Neural crest cell (in vitro differentiated cells): Measurements from ENCODE around the gene CRACR2B. TPM values are rescaled to one million over a fixed set of nuclear protein-coding genes. Genes with fewer than 3 reads are reported as not detected.

Source experiments
- DNase-seq: peaks from one replicate; pipeline ENCODE4 v3.0.0; 2021; ENCODE audit warnings: low read depth, mixed read lengths, low spot score
- H3K27ac Mint-ChIP-seq: one replicate; pipeline ENCODE4 v1.8.0; 2021; ENCODE audit warnings: mild to moderate bottlenecking, mixed read lengths; ENCODE audit not compliant: unreplicated experiment
- H3K27me3 Mint-ChIP-seq: 2 replicates; pipeline ENCODE4 v1.8.0; 2021; ENCODE audit warnings: low read depth, mild to moderate bottlenecking, mixed read lengths
- H3K36me3 Mint-ChIP-seq: 2 replicates; pipeline ENCODE4 v1.8.0; 2021; ENCODE audit warnings: low read depth, mild to moderate bottlenecking, mixed read lengths
- H3K4me1 Mint-ChIP-seq: 2 replicates; pipeline ENCODE4 v1.8.0; 2021; ENCODE audit warnings: mixed read lengths
- H3K4me3 Mint-ChIP-seq: one replicate; pipeline ENCODE4 v1.8.0; 2021; ENCODE audit warnings: mild to moderate bottlenecking, mixed read lengths
- H3K9me3 Mint-ChIP-seq: 2 replicates; pipeline ENCODE4 v1.8.0; 2021; ENCODE audit warnings: mixed read lengths
- CTCF ChIP-seq: fragments of 200-600 bp; sonication (generic); conservative IDR thresholded peaks from 2 replicates; pipeline ENCODE4 v1.5.0; 2021; ENCODE audit warnings: antibody characterized with exemption, mild to moderate bottlenecking
- total RNA-seq: library from RNA; stranded (reverse); gene quantifications from 2 replicates; pipeline ENCODE4 v1.2.1, GENCODE V29; 2021

The CRACR2B gene
- total RNA-seq, 1 donor from 2014 or later = 2.7 TPM

- no peaks in the 10 kb centered on the region for H3K36me3 Mint-ChIP-seq
- peak overlapping the region; percentile 92 for H3K27ac Mint-ChIP-seq
- H3K9me3 Mint-ChIP-seq = no peaks in the 10 kb centered on the region
- peak overlapping the region; percentile 98 for H3K4me3 Mint-ChIP-seq
- no peaks in the 10 kb centered on the region for H3K27me3 Mint-ChIP-seq
- no peak for TF ChIP-seq CTCF
- H3K4me1 Mint-ChIP-seq = peaks cover 15% of the 10 kb centered on the region
- DNase-seq = peak; percentile 61
These were observed 30.2 kb upstream of the CRACR2B start for GRCh38 chr11:797296-798092.

- Mint-ChIP-seq H3K27me3 (no peaks in the 10 kb centered on the region), H3K4me3 (peak within 1 kb of the TSS; percentile 98), H3K4me1 (peaks cover 15% of the 10 kb centered on the region), H3K27ac (peak within 1 kb of the TSS; percentile 92), H3K36me3 (no peaks in the 10 kb centered on the region), H3K9me3 (no peaks in the 10 kb centered on the region)
- peak; percentile 89 for TF ChIP-seq CTCF
- DNase-seq = peak; percentile 89
These were observed 29.5 kb upstream of the CRACR2B start, which contains the start of gene SLC25A22 for GRCh38 chr11:798093-798713. Gene SLC25A22 (minus strand): TSS chr11:798281. CDS start chr11:795006, 3,275 bp downstream.

GRCh38 chr11:799641-800316 lies 27.9 kb upstream of the CRACR2B start:
- H3K36me3 Mint-ChIP-seq = no peaks in the 10 kb centered on the region
- no peaks in the 10 kb centered on the region for H3K27me3 Mint-ChIP-seq
- peak overlapping the region; percentile 41 for H3K4me3 Mint-ChIP-seq

GRCh38 chr11:800473-800872 lies 27.2 kb upstream of the CRACR2B start:
- Mint-ChIP-seq H3K4me3 (peak overlapping the region; percentile 41), H3K36me3 (no peaks in the 10 kb centered on the region), H3K9me3 (no peaks in the 10 kb centered on the region), H3K4me1 (peaks cover 15% of the 10 kb centered on the region), H3K27me3 (no peaks in the 10 kb centered on the region), H3K27ac (no peak overlapping the region)
- TF ChIP-seq CTCF = no peak
- DNase-seq = no peak

More at GRCh38 chr11:799641-800316, 27.9 kb upstream of the CRACR2B start:
- no peak for DNase-seq
- no peaks in the 10 kb centered on the region for H3K9me3 Mint-ChIP-seq
- no peak overlapping the region for H3K27ac Mint-ChIP-seq
- H3K4me1 Mint-ChIP-seq = peaks cover 15% of the 10 kb centered on the region
- no peak for TF ChIP-seq CTCF

GRCh38 chr11:801097-801780 lies 26.5 kb upstream of the CRACR2B start:
- Mint-ChIP-seq H3K27ac (no peak overlapping the region), H3K27me3 (no peaks in the 10 kb centered on the region), H3K4me3 (peak overlapping the region; percentile 57), H3K9me3 (no peaks in the 10 kb centered on the region), H3K4me1 (peaks cover 10% of the 10 kb centered on the region), H3K36me3 (no peaks in the 10 kb centered on the region)
- TF ChIP-seq CTCF = no peak
- DNase-seq = no peak
